Measurements from ENCODE around the gene TKTL2.

DNA sequence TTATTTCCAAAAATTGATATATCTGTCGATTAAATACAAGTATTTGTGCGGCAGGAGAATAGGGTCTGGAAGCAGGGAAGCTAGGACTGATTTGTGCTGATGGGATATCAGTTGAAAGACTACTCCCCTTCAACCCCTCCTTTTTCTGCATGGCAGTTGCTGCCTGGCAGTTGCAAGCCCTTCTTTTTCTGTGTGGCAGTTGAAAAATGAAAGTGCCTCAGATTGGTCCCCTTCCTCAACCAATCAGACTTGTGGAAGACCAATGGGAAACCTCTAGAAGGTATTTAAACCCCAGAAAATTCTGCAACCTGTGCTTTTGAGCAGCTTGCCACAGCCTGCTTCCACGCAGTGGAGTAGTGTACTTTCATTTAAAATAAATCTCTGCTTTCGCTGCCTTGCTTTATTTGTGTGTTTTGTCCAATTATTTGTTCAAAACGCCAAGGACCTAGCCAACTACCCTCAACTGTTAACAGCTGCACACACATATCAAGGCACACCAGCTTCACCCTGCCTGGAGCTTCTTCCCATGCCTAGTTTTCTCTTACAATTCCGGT lies 19.5 kb upstream of the TKTL2 start:
- TF ChIP-seq, protein P1, sequence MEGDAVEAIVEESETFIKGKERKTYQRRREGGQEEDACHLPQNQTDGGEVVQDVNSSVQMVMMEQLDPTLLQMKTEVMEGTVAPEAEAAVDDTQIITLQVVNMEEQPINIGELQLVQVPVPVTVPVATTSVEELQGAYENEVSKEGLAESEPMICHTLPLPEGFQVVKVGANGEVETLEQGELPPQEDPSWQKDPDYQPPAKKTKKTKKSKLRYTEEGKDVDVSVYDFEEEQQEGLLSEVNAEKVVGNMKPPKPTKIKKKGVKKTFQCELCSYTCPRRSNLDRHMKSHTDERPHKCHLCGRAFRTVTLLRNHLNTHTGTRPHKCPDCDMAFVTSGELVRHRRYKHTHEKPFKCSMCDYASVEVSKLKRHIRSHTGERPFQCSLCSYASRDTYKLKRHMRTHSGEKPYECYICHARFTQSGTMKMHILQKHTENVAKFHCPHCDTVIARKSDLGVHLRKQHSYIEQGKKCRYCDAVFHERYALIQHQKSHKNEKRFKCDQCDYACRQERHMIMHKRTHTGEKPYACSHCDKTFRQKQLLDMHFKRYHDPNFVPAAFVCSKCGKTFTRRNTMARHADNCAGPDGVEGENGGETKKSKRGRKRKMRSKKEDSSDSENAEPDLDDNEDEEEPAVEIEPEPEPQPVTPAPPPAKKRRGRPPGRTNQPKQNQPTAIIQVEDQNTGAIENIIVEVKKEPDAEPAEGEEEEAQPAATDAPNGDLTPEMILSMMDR (IDR thresholded peaks at IDR 0.05; ENCODE audit: low read depth, low read length) = no peak
- TF ChIP-seq, protein P2, sequence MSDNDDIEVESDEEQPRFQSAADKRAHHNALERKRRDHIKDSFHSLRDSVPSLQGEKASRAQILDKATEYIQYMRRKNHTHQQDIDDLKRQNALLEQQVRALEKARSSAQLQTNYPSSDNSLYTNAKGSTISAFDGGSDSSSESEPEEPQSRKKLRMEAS (IDR thresholded peaks at IDR 0.05; ENCODE audit: low read depth, low read length) = no peak
- TF ChIP-seq MYC (IDR thresholded peaks at IDR 0.05; ENCODE audit: low read depth, low read length) (no peak), POLR2A (IDR thresholded peaks at IDR 0.05; ENCODE audit: extremely low read depth, insufficient read length) (no peak)
